Pulmonary artery endothelial cell (primary cell): ENCODE results near the gene INVS. TPM values are rescaled to one million over a fixed set of nuclear protein-coding genes. Genes with fewer than 3 reads are reported as not detected.
"Not testable (repeated sequence)": the region's sequence is repeated elsewhere in the genome, so short reads cannot be mapped to it uniquely, and the experiment has no call there.

Experiments used
- DNase-seq: peaks from one replicate; pipeline ENCODE4 v3.0.0-alpha.2; 2011; ENCODE audit warnings: low read depth, low spot score
- total RNA-seq: library from RNA; depleted of rRNA; stranded (reverse); fragments of >200 nt; gene quantifications from 2 replicates; pipeline ENCODE4 v1.2.3, GENCODE V29; 2014

INVS gene
- total RNA-seq, 1 donor from 2014 or later = 19.5 TPM

GRCh38 chr9:100322954-100323536 lies 224.0 kb downstream of the INVS start:
- no peak for DNase-seq

GRCh38 chr9:100324594-100325200 lies 225.7 kb downstream of the INVS start:
- peak; percentile 3 for DNase-seq

GRCh38 chr9:100338736-100339135 lies 239.7 kb downstream of the INVS start:
- DNase-seq = not testable (repeated sequence)

GRCh38 chr9:100340224-100340623 lies 241.2 kb downstream of the INVS start:
- no peak for DNase-seq

GRCh38 chr9:100341889-100342288 lies 242.8 kb downstream of the INVS start:
- no peak for DNase-seq

GRCh38 chr9:100346836-100347235 lies 247.8 kb downstream of the INVS start:
- no peak for DNase-seq

GRCh38 chr9:100350188-100350587 lies 251.1 kb downstream of the INVS start:
- DNase-seq = no peak

Other genes with a start within 250 kb of the INVS start
- 12.9 and 16.7 TPM in 2 replicates for gene STX17, start 192.6 kb upstream of the INVS start, total RNA-seq
- 7.6 and 9.3 TPM in 2 replicates for gene ERP44, start 243 bp upstream of the INVS start, total RNA-seq